A549 (cell line): Measurements from ENCODE around the gene CACNA2D4. TPM values are rescaled to one million over a fixed set of nuclear protein-coding genes. Genes with fewer than 3 reads are reported as not detected.

Source experiments
- ATAC-seq, 2 experiments: fragments of 200-7000 bp in 1 of 2; fragments of >200 bp in 1 of 2; cut with Nextera tagmentation in 1 of 2; cut with Tn5 transposase in 1 of 2; 3 replicates each; pipeline versions ENCODE4 v1.8.0 to v1.9.1; 2018 to 2020; ENCODE audit warnings: mild to moderate bottlenecking in 1 of 2, moderate library complexity in 1 of 2
- CTCF ChIA-PET: fragments of 300-600 bp; sonication (Branson Sonifier 250); formaldehyde crosslinking; extraction: SDS; loops from one replicate; lab custom pipeline; 2021; ENCODE audit warnings: antibody characterized with exemption, inconsistent platforms; lab: Yijun Ruan, JAX
- POLR2A ChIA-PET: fragments of 350-600 bp; formaldehyde crosslinking; extraction: SDS; loops from one replicate; lab custom pipeline; 2021; ENCODE audit warnings: antibody characterized with exemption, inconsistent platforms; lab: Yijun Ruan, JAX
- DNase-seq, 2 experiments: peaks; one replicate each; pipeline versions ENCODE4 v3.0.0 to v3.0.0-alpha.2; 2011 to 2016; ENCODE audit warnings: low read depth in 1 of 2, low spot score in 1 of 2
- FAIRE-seq: peaks from 2 replicates; lab custom pipeline; 2011; peaks lifted over from hg19 to GRCh38; lab: Jason Lieb, UNC
- H3K27ac ChIP-seq, 2 experiments: fragments of >200 bp; sonication (Bioruptor Twin); formaldehyde crosslinking; 3 replicates each; pipeline ENCODE4 v1.5.1; 2016 to 2017
- H3K4me1 ChIP-seq: fragments of >200 bp; sonication (Bioruptor Twin); formaldehyde crosslinking; 3 replicates; pipeline ENCODE4 v1.6.1; 2016
- H3K4me2 ChIP-seq: fragments of >200 bp; sonication (Bioruptor Twin); formaldehyde crosslinking; 3 replicates; pipeline ENCODE4 v1.6.1; 2016
- H3K4me3 ChIP-seq: fragments of >200 bp; sonication (Bioruptor Twin); formaldehyde crosslinking; 3 replicates; pipeline ENCODE4 v1.5.1; 2016
- H3K9me3 ChIP-seq: fragments of >200 bp; sonication (Bioruptor Twin); formaldehyde crosslinking; 3 replicates; pipeline ENCODE4 v1.6.1; 2016
- ATOH8 ChIP-seq: fragments of 250-450 bp; sonication (Bioruptor Pico); IDR thresholded peaks from 2 replicates; pipeline ENCODE4 v1.5.0; 2020; ENCODE audit warnings: low read depth, mild to moderate bottlenecking, moderate library complexity
- BCL3 ChIP-seq: fragments of >200 bp; sonication (Bioruptor Twin); formaldehyde crosslinking; IDR thresholded peaks from 3 replicates; pipeline ENCODE4 v1.6.1; 2016
- BHLHE40 ChIP-seq: IDR thresholded peaks from 2 replicates; pipeline ENCODE4 v1.6.1; 2012; ENCODE audit warnings: low read depth, low read length, inconsistent platforms
- CBX2 ChIP-seq: fragments of 200-600 bp; sonication (generic); IDR thresholded peaks from 2 replicates; pipeline ENCODE4 v1.6.1; 2016; ENCODE audit warnings: low read depth, mild to moderate bottlenecking, borderline replicate concordance
- CTCF ChIP-seq: fragments of >200 bp; sonication (Bioruptor Twin); formaldehyde crosslinking; IDR thresholded peaks from 3 replicates; pipeline ENCODE4 v1.5.1; 2016
- EHF ChIP-seq: fragments of 250-450 bp; sonication (Bioruptor Pico); IDR thresholded peaks from 2 replicates; pipeline ENCODE4 v1.5.0; 2020; ENCODE audit warnings: mild to moderate bottlenecking
- EHMT2 ChIP-seq: fragments of 200-600 bp; sonication (generic); IDR thresholded peaks from 2 replicates; pipeline ENCODE4 v1.6.1; 2016; ENCODE audit warnings: antibody characterized with exemption, low read depth, mild to moderate bottlenecking, moderate library complexity
- ELK1 ChIP-seq: fragments of 150-350 bp; IDR thresholded peaks from 2 replicates; pipeline ENCODE4 v1.6.1; 2014; ENCODE audit warnings: low read depth, mild to moderate bottlenecking, low read length
- ESRRA ChIP-seq: fragments of 150-350 bp; IDR thresholded peaks from 2 replicates; pipeline ENCODE4 v1.6.1; 2014; ENCODE audit warnings: mild to moderate bottlenecking, low read length, borderline replicate concordance
- FOSB ChIP-seq: fragments of 250-450 bp; sonication (Bioruptor Pico); IDR thresholded peaks from 2 replicates; pipeline ENCODE4 v1.5.0; 2020; ENCODE audit warnings: mild to moderate bottlenecking, moderate library complexity
- FOSL2 ChIP-seq, 2 experiments: fragments of 450-650 bp in 1 of 2; fragments of >200 bp in 1 of 2; sonication (Bioruptor Twin) in 1 of 2; formaldehyde crosslinking; IDR thresholded peaks; 2 replicates each; pipeline versions ENCODE4 v1.5.0 to v1.6.1; 2016 to 2020; ENCODE audit warnings: mild to moderate bottlenecking in 1 of 2, moderate library complexity in 1 of 2
- FOXS1 ChIP-seq: fragments of 250-450 bp; sonication (Bioruptor Pico); IDR thresholded peaks from 2 replicates; pipeline ENCODE4 v1.5.0; 2020; ENCODE audit warnings: mild to moderate bottlenecking, moderate library complexity
- GATA3 ChIP-seq: IDR thresholded peaks from 2 replicates; pipeline ENCODE4 v1.6.1; 2012; ENCODE audit warnings: borderline replicate concordance
- HEYL ChIP-seq: fragments of 250-450 bp; sonication (Bioruptor Pico); IDR thresholded peaks from 2 replicates; pipeline ENCODE4 v1.8.0; 2021; ENCODE audit warnings: mild to moderate bottlenecking, moderate library complexity
- HOXB5 ChIP-seq: fragments of 250-450 bp; sonication (Bioruptor Pico); IDR thresholded peaks from 2 replicates; pipeline ENCODE4 v1.5.0; 2020; ENCODE audit warnings: mild to moderate bottlenecking, moderate library complexity
- JUN ChIP-seq, 2 experiments: fragments of >200 bp; sonication (Bioruptor Twin); formaldehyde crosslinking; IDR thresholded peaks; 2 replicates in 1 of 2; 3 replicates in 1 of 2; pipeline ENCODE4 v1.6.1; 2016 to 2017
- MYC ChIP-seq: IDR thresholded peaks from 2 replicates; pipeline ENCODE4 v1.6.1; 2012; ENCODE audit warnings: mild to moderate bottlenecking, inconsistent platforms, low read length, improper control_type of control experiment, borderline replicate concordance
- NFE2L2 ChIP-seq: fragments of 150-350 bp; conservative IDR thresholded peaks from 2 replicates; pipeline ENCODE4 v1.6.1; 2014; ENCODE audit warnings: low read length
- POLR2AphosphoS2 ChIP-seq: conservative IDR thresholded peaks from 2 replicates; pipeline ENCODE4 v1.6.1; 2012; ENCODE audit warnings: low read length, improper control_type of control experiment, inconsistent platforms
- TFCP2L1 ChIP-seq: fragments of 250-450 bp; sonication (Bioruptor Pico); IDR thresholded peaks from 2 replicates; pipeline ENCODE4 v1.5.0; 2021; ENCODE audit warnings: mild to moderate bottlenecking
- USF2 ChIP-seq: fragments of 450-650 bp; IDR thresholded peaks from 2 replicates; pipeline ENCODE4 v1.6.1; 2014; ENCODE audit warnings: antibody characterized with exemption
- ZC3H11A ChIP-seq: fragments of 450-650 bp; IDR thresholded peaks from 2 replicates; pipeline ENCODE4 v1.6.1; 2014; ENCODE audit warnings: antibody characterized with exemption, mild to moderate bottlenecking
- WGBS: methylation state at CpG from one replicate; pipeline ENCODE4 v1.1.6; 2017; ENCODE audit errors: missing lambda C conversion rate; 5-methylcytosine and 5-hydroxymethylcytosine counted together
- polyA plus RNA-seq, 4 experiments: library from polyadenylated mRNA; depleted of rRNA in 3 of 4; stranded (reverse); fragments of >200 nt; fragmentation: RNase III in 1 of 4; extraction: RNeasy Plus Mini Kit Qiagen cat#74134 plus additional on column Dnase treatment in 1 of 4; gene quantifications; 2 replicates in 3 of 4; 3 replicates in 1 of 4; pipeline ENCODE4 v1.2.3, GENCODE V29; 2011 to 2017

The CACNA2D4 gene
- polyA plus RNA-seq, 2 of the 4 experiments (the other 2 are of a cell fraction): not detected

- 70% methylated on average over 4 of the region's 4 CpGs for WGBS
- CTCF ChIA-PET: interaction anchor here (1.2 kb wide), 1 partner anchor 32 kb away, joined by 4 read pairs; no protein-coding TSS in a partner anchor
- no peak for DNase-seq
These were observed 159.6 kb downstream of the CACNA2D4 start for GRCh38 chr12:1758887-1759286.

GRCh38 chr12:1758376-1758775 lies 160.1 kb downstream of the CACNA2D4 start:
- Histone ChIP-seq H3K4me2 (no peak overlapping the region), H3K4me1 (peaks cover 18% of the 10 kb centered on the region), H3K4me3 (no peak overlapping the region), H3K9me3 (0 out of 3 replicates have a peak, but pooled peaks cover 5% of the 10 kb centered on the region)
- ATAC-seq: no peak
- FAIRE-seq: no peak
- CTCF ChIA-PET: interaction anchor here (1.2 kb wide), 1 partner anchor 33 kb away, joined by 4 read pairs; no protein-coding TSS in a partner anchor
- TF ChIP-seq EHMT2: no peak
- TF ChIP-seq NFE2L2: no peak
- TF ChIP-seq HOXB5 (CRISPR knock-in tag): no peak
- no peak for TF ChIP-seq FOSB (CRISPR knock-in tag)
- TF ChIP-seq MYC: no peak
- no peak for TF ChIP-seq TFCP2L1 (CRISPR knock-in tag)
- no peak for TF ChIP-seq HEYL (CRISPR knock-in tag)
- TF ChIP-seq GATA3: no peak
- TF ChIP-seq FOXS1 (CRISPR knock-in tag): no peak
- no peak for TF ChIP-seq ZC3H11A
- TF ChIP-seq, all 56 proteins: peak for 0
- 94% methylated on average over 2 of the region's 2 CpGs for WGBS
- POLR2A ChIA-PET: no interaction called here
- no peak overlapping the region for H3K27ac ChIP-seq
- no peak for DNase-seq

More at GRCh38 chr12:1758887-1759286, 159.6 kb downstream of the CACNA2D4 start:
- no peak for TF ChIP-seq TFCP2L1 (CRISPR knock-in tag)
- TF ChIP-seq POLR2AphosphoS2: no peak
- TF ChIP-seq JUN (IDR thresholded peaks at IDR 0.05): no peak
- TF ChIP-seq CTCF: no peak
- no peak for TF ChIP-seq CBX2
- TF ChIP-seq HEYL (CRISPR knock-in tag): no peak
- TF ChIP-seq USF2: no peak
- no peak for TF ChIP-seq ESRRA
- no peak for TF ChIP-seq ELK1
- TF ChIP-seq BCL3: no peak
- TF ChIP-seq EHF (CRISPR knock-in tag): no peak
- no peak for TF ChIP-seq BHLHE40
- TF ChIP-seq ATOH8: no peak
- TF ChIP-seq FOSL2 (IDR thresholded peaks at IDR 0.05): no peak
- no peak for TF ChIP-seq FOSL2 (CRISPR knock-in tag; IDR thresholded peaks at IDR 0.05)
- no peak for TF ChIP-seq FOXS1 (CRISPR knock-in tag)
- TF ChIP-seq, all 56 proteins: peak for 0
- ATAC-seq (no peak), FAIRE-seq (peak; percentile 51)
- peaks cover 18% of the 10 kb centered on the region for H3K4me1 ChIP-seq
- POLR2A ChIA-PET: no interaction called here
- H3K9me3 ChIP-seq: 0 out of 3 replicates have a peak, but pooled peaks cover 5% of the 10 kb centered on the region
- H3K4me2 ChIP-seq: no peak overlapping the region
- H3K27ac ChIP-seq: peak overlapping the region in 1 of 2 experiments; percentile 15; a peak in 2 of 6 replicates
- H3K4me3 ChIP-seq: no peak overlapping the region
